PC-9 (cell line): Measurements from ENCODE around the gene CHRNA3. TPM values are rescaled to one million over a fixed set of nuclear protein-coding genes. Genes with fewer than 3 reads are reported as not detected.

ENCODE experiments used
- BruUV-seq: library from RNA; stranded (reverse); fragments of 400-500 nt; replicated peaks from 2 replicates; lab custom pipeline; 2021; lab: Mats Ljungman, UMichigan
- CTCF ChIA-PET: fragments of 300-600 bp; sonication (Branson Sonifier 250); formaldehyde crosslinking; loops from one replicate; lab custom pipeline; 2022; ENCODE audit warnings: antibody characterized with exemption; lab: Charles Lee
- POLR2A ChIA-PET: fragments of 300-600 bp; sonication (Branson Sonifier 250); formaldehyde crosslinking; loops from one replicate; lab custom pipeline; 2022; ENCODE audit warnings: antibody characterized with exemption; ENCODE audit not compliant: unreplicated experiment; lab: Charles Lee
- DNase-seq, 2 experiments: peaks; one replicate each; pipeline versions ENCODE4 v3.0.0 to v3.0.0-alpha.2; 2015 to 2022; ENCODE audit warnings: mixed read lengths in 1 of 2
- H2AFZ ChIP-seq: fragments of 200-600 bp; sonication (generic); 2 replicates; pipeline ENCODE4 v1.8.1; 2017; ENCODE audit warnings: antibody characterized with exemption
- H3F3A ChIP-seq: fragments of 200-600 bp; sonication (generic); 2 replicates; pipeline ENCODE4 v1.8.1; 2017; ENCODE audit warnings: antibody characterized with exemption, mild to moderate bottlenecking, low read depth; ENCODE audit not compliant: insufficient read depth
- H3K27ac ChIP-seq: fragments of 200-600 bp; sonication (generic); 2 replicates; pipeline ENCODE4 v1.6.1; 2016; ENCODE audit warnings: mixed run types
- H3K27me3 ChIP-seq: fragments of 200-600 bp; sonication (generic); 2 replicates; pipeline ENCODE4 v1.6.1; 2016; ENCODE audit warnings: low read depth, mixed run types; ENCODE audit not compliant: insufficient read depth
- H3K36me3 ChIP-seq: fragments of 200-600 bp; sonication (generic); 2 replicates; pipeline ENCODE4 v1.6.1; 2016; ENCODE audit warnings: low read depth, mixed run types
- H3K4me1 ChIP-seq: fragments of 200-600 bp; sonication (generic); replicated peaks from 2 replicates; pipeline ENCODE4 v1.6.1; 2016; ENCODE audit warnings: mixed run types; ENCODE audit not compliant: insufficient read depth
- H3K4me2 ChIP-seq: fragments of 200-600 bp; sonication (generic); 2 replicates; pipeline ENCODE4 v1.6.1; 2017; ENCODE audit warnings: mixed run types
- H3K4me3 ChIP-seq: fragments of 200-600 bp; sonication (generic); 2 replicates; pipeline ENCODE4 v1.6.1; 2016; ENCODE audit warnings: mixed run types
- H3K79me2 ChIP-seq: fragments of 200-600 bp; sonication (generic); 2 replicates; pipeline ENCODE4 v1.6.1; 2017; ENCODE audit warnings: low read depth, mixed run types
- H3K9me2 ChIP-seq: fragments of 200-600 bp; sonication (generic); 2 replicates; pipeline ENCODE4 v1.8.1; 2017; ENCODE audit warnings: mild to moderate bottlenecking; ENCODE audit not compliant: insufficient read depth
- H3K9me3 ChIP-seq: fragments of 200-600 bp; sonication (generic); 2 replicates; pipeline ENCODE4 v1.8.1; 2016; ENCODE audit warnings: low read depth; ENCODE audit not compliant: insufficient read depth
- H4K20me1 ChIP-seq: fragments of 200-600 bp; sonication (generic); 2 replicates; pipeline ENCODE4 v1.8.1; 2017; ENCODE audit not compliant: insufficient read depth
- CTCF ChIP-seq: fragments of 200-600 bp; sonication (generic); conservative IDR thresholded peaks from 2 replicates; pipeline ENCODE4 v1.6.1; 2017; ENCODE audit warnings: mixed run types, antibody characterized with exemption, mild to moderate bottlenecking, moderate library complexity
- EZH2 ChIP-seq: fragments of 200-600 bp; sonication (generic); IDR thresholded peaks from 2 replicates; pipeline ENCODE4 v1.8.0; 2017; ENCODE audit warnings: antibody characterized with exemption, low read depth
- intact Hi-C: fragments of 100-400 bp; cut with micrococcal nuclease; formaldehyde crosslinking; loops from one replicate; pipeline ENCODE4 v1.10.0; 2022; ENCODE audit not compliant: unreplicated experiment
- total RNA-seq: library from RNA; stranded (reverse); gene quantifications from 2 replicates; pipeline ENCODE4 v1.2.3, GENCODE V29; 2021

Gene CHRNA3
- total RNA-seq, 1 experiment from 2014 or later, result not detected

DNA sequence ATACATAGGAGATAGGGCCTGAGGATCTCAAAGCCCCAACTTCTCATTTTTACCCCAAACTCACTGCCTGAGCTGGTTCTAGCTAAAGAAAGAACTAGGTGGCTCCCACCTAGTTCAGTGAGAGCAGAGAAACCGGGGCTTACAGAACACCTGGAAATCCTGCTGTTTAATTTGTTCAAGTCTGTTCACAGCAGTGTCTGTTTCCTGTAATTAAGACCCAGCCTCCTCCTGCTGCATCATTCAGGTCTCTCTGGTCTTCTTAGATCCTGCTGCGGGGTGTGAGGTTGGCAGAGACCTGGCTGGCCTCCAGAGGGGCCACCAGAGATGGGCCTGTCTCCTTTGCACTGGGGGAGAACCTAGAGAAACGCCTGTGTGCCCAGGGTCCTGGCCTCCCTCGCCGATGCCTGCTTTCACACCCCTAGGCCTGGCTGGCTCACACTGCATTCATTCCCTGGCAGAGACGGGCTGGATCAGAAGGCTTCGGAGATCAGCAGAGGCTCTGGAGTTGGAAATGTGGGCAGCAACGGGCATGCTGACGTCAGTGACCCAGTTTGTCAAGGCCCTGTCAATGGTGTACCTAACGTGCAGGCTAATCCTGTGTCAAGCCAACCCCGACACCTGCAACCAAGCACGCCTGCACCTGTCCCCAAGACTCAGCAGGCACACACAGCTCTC, 4.9 kb upstream of the CHRNA3 start:
- no peak overlapping the region for H2AFZ ChIP-seq
- no peak overlapping the region for H3K27ac ChIP-seq
- ChIA-PET POLR2A (no interaction called here), CTCF (no interaction called here)
- H3K27me3 ChIP-seq, result peaks cover 61% of the 10 kb centered on the region
- no peaks in the 10 kb centered on the region for H3K79me2 ChIP-seq
- H3K4me1 ChIP-seq, result no peaks in the 10 kb centered on the region
- intact Hi-C loops, result no loop called here
- H3K9me2 ChIP-seq, result no peaks in the 10 kb centered on the region
- no peaks in the 10 kb centered on the region for H3F3A ChIP-seq
- H3K36me3 ChIP-seq, result no peaks in the 10 kb centered on the region
- no peak overlapping the region for H3K4me3 ChIP-seq
- H3K4me2 ChIP-seq, result no peak overlapping the region
- DNase-seq, result no peak
- BruUV-seq, result no TSS peak
- TF ChIP-seq CTCF, result no peak
- TF ChIP-seq EZH2, result no peak
- no peaks in the 10 kb centered on the region for H4K20me1 ChIP-seq
- no peaks in the 10 kb centered on the region for H3K9me3 ChIP-seq

GRCh38 chr15:78624651-78625590, 4.1 kb upstream of the CHRNA3 start:
- no TSS peak for BruUV-seq
- Histone ChIP-seq H3K9me2 (no peaks in the 10 kb centered on the region), H3K4me3 (no peak overlapping the region), H3K27me3 (peaks cover 61% of the 10 kb centered on the region), H3K27ac (no peak overlapping the region), H3K36me3 (no peaks in the 10 kb centered on the region), H3K4me1 (no peaks in the 10 kb centered on the region), H3K79me2 (no peaks in the 10 kb centered on the region), H2AFZ (no peak overlapping the region), H3F3A (no peaks in the 10 kb centered on the region), H3K4me2 (no peak overlapping the region), H3K9me3 (no peaks in the 10 kb centered on the region), H4K20me1 (no peaks in the 10 kb centered on the region)
- TF ChIP-seq EZH2 (no peak), CTCF (no peak)
- ChIA-PET POLR2A (interaction anchor here (0.7 kb wide), 1 partner anchor 116 kb away, joined by 4 read pairs; no protein-coding TSS in a partner anchor), CTCF (no interaction called here)
- intact Hi-C loops, result no loop called here
- DNase-seq, result no peak

GRCh38 chr15:78623786-78624497, 3.1 kb upstream of the CHRNA3 start:
- Histone ChIP-seq H3K9me3 (no peaks in the 10 kb centered on the region), H3K36me3 (no peaks in the 10 kb centered on the region), H3K4me3 (no peak overlapping the region), H3K79me2 (no peaks in the 10 kb centered on the region), H3K27me3 (peaks cover 53% of the 10 kb centered on the region), H3K4me2 (no peak overlapping the region), H4K20me1 (no peaks in the 10 kb centered on the region), H2AFZ (no peak overlapping the region), H3F3A (no peaks in the 10 kb centered on the region), H3K9me2 (no peaks in the 10 kb centered on the region), H3K27ac (no peak overlapping the region), H3K4me1 (no peaks in the 10 kb centered on the region)
- ChIA-PET CTCF (no interaction called here), POLR2A (interaction anchor here (0.7 to 0.8 kb wide), 2 partner anchors 117 to 449 kb away, joined by 4 to 5 read pairs; no protein-coding TSS in a partner anchor)
- no TSS peak for BruUV-seq
- TF ChIP-seq EZH2 (no peak), CTCF (no peak)
- intact Hi-C loops, result no loop called here
- no peak for DNase-seq
